Activated CD8-positive, alpha-beta T cell treated with anti-CD3 and anti-CD28 coated beads, Interleukin-2, amount 10 ng/mL, durations not matched to agents 7 days and 5 days (primary cell): ENCODE measurements around the gene ZNF276. TPM values are rescaled to one million over a fixed set of nuclear protein-coding genes. Genes with fewer than 3 reads are reported as not detected.

Source experiments
- ATAC-seq: fragments of 150-1000 bp; cut with Tn5 transposase; one replicate; pipeline ENCODE4 v1.10.0; 2021; ENCODE audit warnings: moderate library complexity
- CTCF ChIA-PET: fragments of 350-600 bp; sonication (Branson Sonifier 250); formaldehyde crosslinking; loops from one replicate; lab custom pipeline; 2021; ENCODE audit warnings: antibody characterized with exemption; lab: Charles Lee
- POLR2A ChIA-PET: fragments of 350-600 bp; sonication (Branson Sonifier 250); formaldehyde crosslinking; loops from one replicate; lab custom pipeline; 2021; ENCODE audit warnings: antibody characterized with exemption; lab: Charles Lee
- DNase-seq: peaks from one replicate; pipeline ENCODE4 v3.0.0-alpha.2; 2020
- H3K27ac Mint-ChIP-seq: one replicate; pipeline ENCODE4 v1.8.0; 2021; ENCODE audit warnings: mild to moderate bottlenecking, mixed read lengths
- H3K27me3 Mint-ChIP-seq: one replicate; pipeline ENCODE4 v1.8.0; 2021; ENCODE audit warnings: low read depth, mixed read lengths
- H3K36me3 Mint-ChIP-seq: one replicate; pipeline ENCODE4 v1.8.0; 2021; ENCODE audit warnings: low read depth, mixed read lengths
- H3K4me1 Mint-ChIP-seq: one replicate; pipeline ENCODE4 v1.8.0; 2021; ENCODE audit warnings: low read depth, mixed read lengths
- H3K4me3 Mint-ChIP-seq: one replicate; pipeline ENCODE4 v1.8.0; 2021; ENCODE audit warnings: mild to moderate bottlenecking, mixed read lengths
- H3K9me3 Mint-ChIP-seq: one replicate; pipeline ENCODE4 v1.8.0; 2022; ENCODE audit warnings: mixed read lengths; ENCODE audit not compliant: insufficient read depth
- total RNA-seq, 2 experiments: library from RNA; stranded (reverse); gene quantifications; one replicate each; pipeline ENCODE4 v1.2.3, GENCODE V29; 2021

The ZNF276 gene
- total RNA-seq, 2 experiments from 2014 or later = 67.5 to 69.6 TPM

- ATAC-seq (no peak), DNase-seq (no peak)
- Mint-ChIP-seq H3K36me3 (peaks cover 68% of the 10 kb centered on the region), H3K27ac (no peak overlapping the region), H3K4me1 (peaks cover 33% of the 10 kb centered on the region), H3K9me3 (no peaks in the 10 kb centered on the region), H3K4me3 (no peak overlapping the region), H3K27me3 (no peaks in the 10 kb centered on the region)
- CTCF ChIA-PET = interaction anchor here (10.5 kb wide), 1 partner anchor 80 kb away, joined by 116 read pairs; no protein-coding TSS in a partner anchor
- POLR2A ChIA-PET = no interaction called here
Measured at GRCh38 chr16:89787365-89787805, 66.0 kb downstream of the ZNF276 start.

Other genes starting within 250 kb of the ZNF276 start
- 100 to 1,000 TPM; 157 to 175 TPM for gene ANKRD11, start 231.0 kb upstream of the ZNF276 start, total RNA-seq
- gene SPG7, start 213.1 kb upstream of the ZNF276 start, total RNA-seq = 10 to 100 TPM; 94.7 to 98.4 TPM
- gene RPL13, start 160.9 kb upstream of the ZNF276 start, total RNA-seq = 1,000 to 10,000 TPM; 1,842 to 1,844 TPM
- gene CPNE7, start 145.8 kb upstream of the ZNF276 start, total RNA-seq = 1 to 10 TPM; 1.1 to 1.8 TPM
- not detected for gene DPEP1, start 107.9 kb upstream of the ZNF276 start, total RNA-seq
- 10 to 100 TPM; 95.7 to 98.9 TPM for gene CHMP1A, start 63.8 kb upstream of the ZNF276 start, total RNA-seq
- gene SPATA33, start 63.7 kb upstream of the ZNF276 start, total RNA-seq = 10 to 100 TPM; 13.2 to 16.1 TPM
- gene CDK10, start 34.8 kb upstream of the ZNF276 start, total RNA-seq = 10 to 100 TPM; 76.0 to 77.1 TPM
- gene SPATA2L, start 19.8 kb upstream of the ZNF276 start, total RNA-seq = 1 to 10 TPM; 6.1 to 7.0 TPM
- gene VPS9D1, start 639 bp upstream of the ZNF276 start, total RNA-seq = 1 to 10 TPM; 6.6 to 7.5 TPM
- 100 to 1,000 TPM; 123 to 149 TPM for gene FANCA, start 95.1 kb downstream of the ZNF276 start, total RNA-seq
- gene SPIRE2, start 106.9 kb downstream of the ZNF276 start, total RNA-seq = under 1 TPM in 1 of 2 experiments, not detected in 1; 0.08 TPM
- 100 to 1,000 TPM; 169 to 178 TPM for gene TCF25, start 152.1 kb downstream of the ZNF276 start, total RNA-seq
- 1 to 10 TPM; 4.7 to 5.0 TPM for gene MC1R, start 197.3 kb downstream of the ZNF276 start, total RNA-seq
- gene TUBB3, start 201.8 kb downstream of the ZNF276 start, total RNA-seq = 1 to 10 TPM; 1.1 to 1.3 TPM
- gene DEF8, start 227.2 kb downstream of the ZNF276 start, total RNA-seq = 10 to 100 TPM; 19.8 to 25.7 TPM